Caco-2 (cell line): ENCODE results near the gene TWF2. TPM values are rescaled to one million over a fixed set of nuclear protein-coding genes. Genes with fewer than 3 reads are reported as not detected.

Experiments
- BruUV-seq: library from RNA; stranded (reverse); fragments of 400-500 nt; replicated peaks from 2 replicates; lab custom pipeline; 2021; lab: Mats Ljungman, UMichigan
- CTCF ChIA-PET: fragments of 300-600 bp; sonication (Branson Sonifier 250); formaldehyde crosslinking; loops from one replicate; lab custom pipeline; 2022; ENCODE audit warnings: antibody characterized with exemption; lab: Charles Lee
- POLR2A ChIA-PET: fragments of 300-600 bp; sonication (Branson Sonifier 250); formaldehyde crosslinking; loops from one replicate; lab custom pipeline; 2022; ENCODE audit warnings: antibody characterized with exemption; lab: Charles Lee
- DNase-seq, 2 experiments: peaks; one replicate each; pipeline versions ENCODE4 v3.0.0 to v3.0.0-alpha.2; 2020 to 2022
- H3K27me3 ChIP-seq: replicated peaks from 2 replicates; pipeline ENCODE4 v1.6.0; 2011; ENCODE audit warnings: low read length; ENCODE audit not compliant: control insufficient read depth, insufficient read depth
- H3K36me3 ChIP-seq: 2 replicates; pipeline ENCODE4 v1.5.1; 2011; ENCODE audit warnings: low read length; ENCODE audit not compliant: control insufficient read depth, insufficient read depth
- H3K4me1 ChIP-seq: fragments of 250-450 bp; sonication (Bioruptor Pico); 2 replicates; pipeline ENCODE4 v1.5.1; 2020; ENCODE audit warnings: mild to moderate bottlenecking
- H3K4me3 ChIP-seq: 2 replicates; pipeline ENCODE4 v1.5.1; 2011; ENCODE audit warnings: low read depth, mild to moderate bottlenecking, control low read depth, low read length
- H3K9me3 ChIP-seq: fragments of 250-450 bp; sonication (Bioruptor Pico); 2 replicates; pipeline ENCODE4 v1.5.1; 2020; ENCODE audit warnings: mild to moderate bottlenecking, moderate library complexity
- H3K27ac Mint-ChIP-seq: one replicate; pipeline ENCODE4 v1.8.0; 2022; ENCODE audit warnings: mixed read lengths; ENCODE audit not compliant: unreplicated experiment
- H3K27me3 Mint-ChIP-seq: one replicate; pipeline ENCODE4 v1.8.0; 2022; ENCODE audit warnings: mixed read lengths; ENCODE audit not compliant: insufficient read depth, unreplicated experiment
- H3K36me3 Mint-ChIP-seq: one replicate; pipeline ENCODE4 v1.8.0; 2022; ENCODE audit warnings: mild to moderate bottlenecking, mixed read lengths; ENCODE audit not compliant: insufficient read depth, unreplicated experiment
- H3K4me1 Mint-ChIP-seq: one replicate; pipeline ENCODE4 v1.8.0; 2022; ENCODE audit warnings: low read depth, mixed read lengths; ENCODE audit not compliant: unreplicated experiment
- H3K4me3 Mint-ChIP-seq: one replicate; pipeline ENCODE4 v1.8.0; 2022; ENCODE audit warnings: mild to moderate bottlenecking, moderate library complexity, mixed read lengths; ENCODE audit not compliant: unreplicated experiment
- H3K9me3 Mint-ChIP-seq: one replicate; pipeline ENCODE4 v1.8.0; 2022; ENCODE audit warnings: mixed read lengths; ENCODE audit not compliant: unreplicated experiment
- CTCF ChIP-seq, 2 experiments: fragments of 200-600 bp in 1 of 2; IDR thresholded peaks; 1 replicate in 1 of 2; 2 replicates in 1 of 2; pipeline versions ENCODE4 v1.5.1 to v1.8.0; 2011 to 2022; ENCODE audit warnings: antibody characterized with exemption in 1 of 2, control low read depth in 1 of 2, inconsistent platforms in 1 of 2, low read depth in 1 of 2, low read length in 1 of 2, mild to moderate bottlenecking in 1 of 2, moderate library complexity in 1 of 2; ENCODE audit not compliant: insufficient read depth in 1 of 2, severe bottlenecking in 1 of 2, unreplicated experiment in 1 of 2
- intact Hi-C: fragments of 100-400 bp; cut with micrococcal nuclease; formaldehyde crosslinking; loops from one replicate; pipeline ENCODE4 v1.10.0; 2022; ENCODE audit not compliant: unreplicated experiment
- total RNA-seq: library from RNA; stranded (reverse); gene quantifications from 2 replicates; pipeline ENCODE4 v1.2.3, GENCODE V29; 2022

TWF2 gene
- total RNA-seq, 1 experiment from 2014 or later: 29.9 TPM

- ChIA-PET POLR2A (no interaction called here), CTCF (no interaction called here)
- DNase-seq: no peak
- no peak overlapping the region for H3K4me3 Mint-ChIP-seq
- no peak overlapping the region for H3K4me3 ChIP-seq
- no peaks in the 10 kb centered on the region for H3K9me3 ChIP-seq
- H3K27ac Mint-ChIP-seq: no peak overlapping the region
- no peak for TF ChIP-seq CTCF (IDR thresholded peaks at IDR 0.05; ENCODE audit: insufficient read depth in 1 of 2, low read depth in 1 of 2, low read length in 1 of 2, severe bottlenecking in 1 of 2, unreplicated experiment in 1 of 2)
- no peaks in the 10 kb centered on the region for H3K27me3 Mint-ChIP-seq
- peaks cover 10% of the 10 kb centered on the region; the same call in 1 of the 2 replicates for H3K4me1 ChIP-seq
- H3K36me3 Mint-ChIP-seq: peaks cover 97% of the 10 kb centered on the region
- H3K36me3 ChIP-seq: peaks cover 10% of the 10 kb centered on the region
- no TSS peak for BruUV-seq
- H3K4me1 Mint-ChIP-seq: peaks cover 27% of the 10 kb centered on the region
- H3K27me3 ChIP-seq: no peaks in the 10 kb centered on the region
- intact Hi-C loops: no loop called here
- H3K9me3 Mint-ChIP-seq: peaks cover 8% of the 10 kb centered on the region
Observed at GRCh38 chr3:52259035-52259434, 20.1 kb upstream of the TWF2 start.

GRCh38 chr3:52257911-52258310, 19.0 kb upstream of the TWF2 start:
- no peaks in the 10 kb centered on the region for H3K9me3 ChIP-seq
- CTCF ChIA-PET: interaction anchor here (1.1 kb wide), 1 partner anchor 19 kb away, joined by 3 read pairs; no protein-coding TSS in a partner anchor
- Mint-ChIP-seq H3K9me3 (no peaks in the 10 kb centered on the region), H3K27ac (no peak overlapping the region), H3K4me3 (no peak overlapping the region), H3K27me3 (no peaks in the 10 kb centered on the region), H3K36me3 (peaks cover 97% of the 10 kb centered on the region), H3K4me1 (peaks cover 16% of the 10 kb centered on the region)
- no peak for DNase-seq
- no peak overlapping the region for H3K4me3 ChIP-seq
- BruUV-seq: no TSS peak
- POLR2A ChIA-PET: no interaction called here
- TF ChIP-seq CTCF (IDR thresholded peaks at IDR 0.05; ENCODE audit: insufficient read depth in 1 of 2, low read depth in 1 of 2, low read length in 1 of 2, severe bottlenecking in 1 of 2, unreplicated experiment in 1 of 2): no peak
- H3K4me1 ChIP-seq: peaks cover 10% of the 10 kb centered on the region; the same call in 1 of the 2 replicates
- intact Hi-C loops: no loop called here
- peaks cover 12% of the 10 kb centered on the region for H3K36me3 ChIP-seq
- no peaks in the 10 kb centered on the region for H3K27me3 ChIP-seq

GRCh38 chr3:52256622-52257021, 17.7 kb upstream of the TWF2 start:
- H3K4me3 Mint-ChIP-seq: no peak overlapping the region
- BruUV-seq: no TSS peak
- H3K27me3 Mint-ChIP-seq: no peaks in the 10 kb centered on the region
- Histone ChIP-seq H3K4me1 (peaks cover 10% of the 10 kb centered on the region; the same call in 1 of the 2 replicates), H3K9me3 (no peaks in the 10 kb centered on the region), H3K36me3 (peaks cover 12% of the 10 kb centered on the region), H3K4me3 (no peak overlapping the region), H3K27me3 (no peaks in the 10 kb centered on the region)
- H3K4me1 Mint-ChIP-seq: peaks cover 16% of the 10 kb centered on the region
- no peaks in the 10 kb centered on the region for H3K9me3 Mint-ChIP-seq
- no peak overlapping the region for H3K27ac Mint-ChIP-seq
- POLR2A ChIA-PET: no interaction called here
- peaks cover 97% of the 10 kb centered on the region for H3K36me3 Mint-ChIP-seq
- intact Hi-C loops: no loop called here
- CTCF ChIA-PET: no interaction called here
- TF ChIP-seq CTCF (IDR thresholded peaks at IDR 0.05; ENCODE audit: insufficient read depth in 1 of 2, low read depth in 1 of 2, low read length in 1 of 2, severe bottlenecking in 1 of 2, unreplicated experiment in 1 of 2): no peak
- no peak for DNase-seq
